ENCODE results near the gene MBNL1. TPM values are rescaled to one million over a fixed set of nuclear protein-coding genes. Genes with fewer than 3 reads are reported as not detected.

MBNL1 gene
- total and polyA plus RNA-seq, 2 of the 13 experiments (the other 11 are each of a cell fraction or from before 2014, with no cell fraction given): 27.1 to 55.4 TPM

GRCh38 chr3:152443212-152444023 lies 174.7 kb downstream of the MBNL1 start:
- TF ChIP-seq ZNF710 (CRISPR knock-in tag; IDR thresholded peaks at IDR 0.05; ENCODE audit: borderline replicate concordance): no peak
- TF ChIP-seq ZNF589 (CRISPR knock-in tag; conservative IDR thresholded peaks at IDR 0.05): no peak
- no peak for TF ChIP-seq ZNF800 (CRISPR knock-in tag; IDR thresholded peaks at IDR 0.05)
- no peak for TF ChIP-seq ZNF879 (CRISPR knock-in tag; IDR thresholded peaks at IDR 0.05)
- no peak for TF ChIP-seq ZNF782 (CRISPR knock-in tag; IDR thresholded peaks at IDR 0.05; ENCODE audit: borderline replicate concordance)
- no peak for TF ChIP-seq DR1 (CRISPR knock-in tag; IDR thresholded peaks at IDR 0.05)
- no peak for TF ChIP-seq PHB2 (IDR thresholded peaks at IDR 0.05; ENCODE audit: partially characterized antibody)
- no peak for TF ChIP-seq ISL2 (CRISPR knock-in tag; IDR thresholded peaks at IDR 0.05)
- no peak for TF ChIP-seq CHCHD3 (CRISPR knock-in tag; IDR thresholded peaks at IDR 0.05)
- no peak for TF ChIP-seq SATB2 (CRISPR knock-in tag; IDR thresholded peaks at IDR 0.05)
- TF ChIP-seq ZNF850 (CRISPR knock-in tag; conservative IDR thresholded peaks at IDR 0.05): no peak
- TF ChIP-seq ZNF766 (CRISPR knock-in tag; IDR thresholded peaks at IDR 0.05; ENCODE audit: borderline replicate concordance): no peak
- TF ChIP-seq E2F5 (CRISPR knock-in tag; conservative IDR thresholded peaks at IDR 0.05): no peak
- ChIA-PET POLR2A (interaction anchor here (1.2 kb wide), 1 partner anchor 174 kb away, joined by 6 read pairs; the partner anchor contains the start of gene MBNL1), CTCF (ENCODE audit: low intra/inter-chr PET ratio, low total read pairs) (interaction anchor here (1.0 to 3.9 kb wide), 3 partner anchors 174 to 259 kb away, joined by 3 to 28 read pairs (median 6); partner anchors contain the start of gene MBNL1)
- ATAC-seq (no peak), FAIRE-seq (no peak), DNase-seq (ENCODE audit: low spot score) (no peak)
- H3K4me2 ChIP-seq (ENCODE audit: low read depth, low read length): no peak overlapping the region
- peaks cover 10 to 21% of the 10 kb centered on the region in 2 experiments for H3K36me3 ChIP-seq (replicated peaks in 1 of 2; ENCODE audit: control insufficient read depth in 1 of 2, insufficient read depth in 2 of 2, low read length in 2 of 2)
- no peaks in the 10 kb centered on the region for H3K9me3 ChIP-seq (ENCODE audit: low read length)
- intact Hi-C loops (cut with micrococcal nuclease; ENCODE audit: unreplicated experiment): loop anchor here (1.0 to 10.0 kb wide), 5 partner anchors 139 to 371 kb away; partner anchors contain the start of gene MBNL1
- no peaks in the 10 kb centered on the region for H3K79me2 ChIP-seq (ENCODE audit: insufficient read depth, low read length)
- BruUV-seq (replicated peaks): no TSS peak
- H3K4me1 ChIP-seq (ENCODE audit: insufficient read depth, low read length): no peaks in the 10 kb centered on the region
- in situ Hi-C loops (cut with HindIII; ENCODE audit: extremely low pct_ligation_motif_present, low pct_unique_long_range_greater_than_20kb): loop anchor here (10.0 kb wide), 1 partner anchor 259 kb away; no protein-coding TSS in a partner anchor
- WGBS (ENCODE audit: low lambda C conversion rate): 95% methylated on average over 3 of the region's 3 CpGs
- no peaks in the 10 kb centered on the region for H3K27me3 ChIP-seq (ENCODE audit: control insufficient read depth in 1 of 2, insufficient read depth in 2 of 2, low read length in 2 of 2)
- H2AFZ ChIP-seq (ENCODE audit: low read length): no peak overlapping the region
- no peaks in the 10 kb centered on the region; the same call in 1 of the 2 replicates for H4K20me1 ChIP-seq (ENCODE audit: insufficient read depth, low read length)
- no peak overlapping the region for H3K9ac ChIP-seq (ENCODE audit: insufficient read depth, low read depth, low read length)
- no peak overlapping the region for H3K4me3 ChIP-seq (replicated peaks in 1 of 3; ENCODE audit: insufficient read depth in 1 of 3, low read depth in 2 of 3, low read length in 3 of 3)
- H3K27ac ChIP-seq (ENCODE audit: extremely low read length, insufficient read depth, low read length): no peak overlapping the region
